GM18867 (cell line): Measurements from ENCODE around the gene PRSS36.
A peak's percentile ranks its signal among the peaks of the same experiment; 100 is the strongest.
"Not testable (repeated sequence)": the region's sequence is repeated elsewhere in the genome, so short reads cannot be mapped to it uniquely, and the experiment has no call there.

Source experiments
- ATAC-seq: cut with Tn5 transposase; IDR thresholded peaks from one replicate; pipeline ENCODE4 v1.9.1; 2021; ENCODE audit warnings: mild to moderate bottlenecking, moderate library complexity; ENCODE audit not compliant: unreplicated experiment

PRSS36 gene

GRCh38 chr16:31106509-31107464, 43.1 kb downstream of the PRSS36 start:
- no peak for ATAC-seq

GRCh38 chr16:31105677-31106213, 44.1 kb downstream of the PRSS36 start:
- peak; percentile 37 for ATAC-seq

GRCh38 chr16:31100876-31101641, 48.8 kb downstream of the PRSS36 start:
- ATAC-seq, result not testable (repeated sequence)

- ATAC-seq, result no peak
These were observed 49.8 kb downstream of the PRSS36 start for GRCh38 chr16:31099860-31100638.

GRCh38 chr16:31094424-31095120, 55.3 kb downstream of the PRSS36 start, which contains the start of gene VKORC1:
Gene VKORC1 (minus strand): TSS chr16:31094797. CDS start chr16:31094729, 68 bp downstream.
- ATAC-seq, result peak; percentile 83

GRCh38 chr16:31094088-31094423, 55.8 kb downstream of the PRSS36 start:
- ATAC-seq, result peak; percentile 4

GRCh38 chr16:31093132-31093703, 56.6 kb downstream of the PRSS36 start:
- no peak for ATAC-seq

GRCh38 chr16:31092330-31092729, 57.5 kb downstream of the PRSS36 start:
- no peak for ATAC-seq

- no peak for ATAC-seq
These were observed 59.3 kb downstream of the PRSS36 start for GRCh38 chr16:31090540-31090939.

- no peak for ATAC-seq
These were observed 60.7 kb downstream of the PRSS36 start for GRCh38 chr16:31089199-31089598.
